H1 (cell line): ENCODE results near the gene KCNAB3. TPM values are rescaled to one million over a fixed set of nuclear protein-coding genes. Genes with fewer than 3 reads are reported as not detected.

Experiments used
- CTCF ChIA-PET: fragments of 300-600 bp; sonication (Branson Sonifier 250); formaldehyde crosslinking; loops from one replicate; lab custom pipeline; 2021; ENCODE audit not compliant: partially characterized antibody; lab: Charles Lee
- POLR2A ChIA-PET: fragments of 300-600 bp; sonication (Branson Sonifier 250); formaldehyde crosslinking; loops from one replicate; lab custom pipeline; 2021; ENCODE audit warnings: inconsistent platforms; ENCODE audit not compliant: partially characterized antibody; lab: Charles Lee
- DNase-seq, 2 experiments: peaks; one replicate each; pipeline versions ENCODE4 v3.0.0 to v3.0.0-alpha.2; 2010 to 2022; ENCODE audit warnings: low spot score in 2 of 2, low read depth in 1 of 2, mixed read lengths in 1 of 2
- FAIRE-seq: peaks from 2 replicates; lab custom pipeline; 2011; peaks lifted over from hg19 to GRCh38; lab: Jason Lieb, UNC
- H2AFZ ChIP-seq: 2 replicates; pipeline ENCODE4 v1.8.1; 2012; ENCODE audit warnings: low read length, inconsistent platforms
- H2AK5ac ChIP-seq: 2 replicates; pipeline ENCODE4 v1.6.1; 2013; ENCODE audit warnings: low read depth, low read length
- H2BK120ac ChIP-seq: replicated peaks from 2 replicates; pipeline ENCODE3; 2013; ENCODE audit warnings: low read depth, low read length, inconsistent platforms
- H2BK12ac ChIP-seq: 2 replicates; pipeline ENCODE4 v1.6.1; 2013; ENCODE audit warnings: low read depth, low read length
- H2BK15ac ChIP-seq: 2 replicates; pipeline ENCODE4 v1.6.1; 2013; ENCODE audit warnings: low read length
- H2BK20ac ChIP-seq: 2 replicates; pipeline ENCODE4 v1.6.1; 2013; ENCODE audit warnings: low read length
- H2BK5ac ChIP-seq: 2 replicates; pipeline ENCODE4 v1.6.1; 2013; ENCODE audit warnings: low read depth, low read length
- H3K14ac ChIP-seq: 2 replicates; pipeline ENCODE4 v1.6.1; 2013; ENCODE audit warnings: inconsistent platforms; ENCODE audit not compliant: insufficient read length
- H3K18ac ChIP-seq: 2 replicates; pipeline ENCODE4 v1.6.1; 2013; ENCODE audit warnings: low read length; ENCODE audit errors: extremely low read depth
- H3K23ac ChIP-seq: 2 replicates; pipeline ENCODE4 v1.6.1; 2013; ENCODE audit warnings: inconsistent platforms; ENCODE audit not compliant: insufficient read length
- H3K23me2 ChIP-seq: 2 replicates; pipeline ENCODE4 v1.6.1; 2013; ENCODE audit warnings: low read depth, low read length
- H3K27ac ChIP-seq: 2 replicates; pipeline ENCODE4 v1.6.1; 2011; ENCODE audit warnings: low read depth, low read length, inconsistent platforms
- H3K27me3 ChIP-seq, 4 experiments: replicated peaks in 1 of 4; 1 replicate in 1 of 4; 2 replicates in 3 of 4; pipeline versions ENCODE4 v1.6.1 to v1.8.1; 2011 to 2013; ENCODE audit warnings: low read length in 3 of 4, mild to moderate bottlenecking in 3 of 4, inconsistent platforms in 2 of 4, mixed read lengths in 2 of 4, moderate library complexity in 1 of 4; ENCODE audit not compliant: control insufficient read depth in 3 of 4, insufficient read depth in 3 of 4; ENCODE audit errors: extremely low read depth in 1 of 4
- H3K36me3 ChIP-seq, 4 experiments: 2 replicates each; pipeline versions ENCODE4 v1.6.1 to v1.8.1; 2011 to 2013; ENCODE audit warnings: mild to moderate bottlenecking in 4 of 4, low read length in 3 of 4, moderate library complexity in 2 of 4, control low read depth in 1 of 4, inconsistent platforms in 1 of 4; ENCODE audit not compliant: insufficient read depth in 4 of 4, control insufficient read depth in 2 of 4
- H3K4ac ChIP-seq: replicated peaks from 2 replicates; pipeline ENCODE3; 2013; ENCODE audit warnings: low read length, low read depth, mixed read lengths, inconsistent platforms; ENCODE audit not compliant: insufficient read length
- H3K4me1 ChIP-seq, 4 experiments: replicated peaks in 1 of 4; 1 replicate in 1 of 4; 2 replicates in 3 of 4; pipeline versions ENCODE4 v1.6.1 to v1.8.1; 2011 to 2013; ENCODE audit warnings: low read length in 3 of 4, inconsistent platforms in 2 of 4, mixed read lengths in 1 of 4; ENCODE audit not compliant: insufficient read depth in 4 of 4, control insufficient read depth in 3 of 4
- H3K4me2 ChIP-seq, 2 experiments: 2 replicates each; pipeline versions ENCODE4 v1.6.1 to v1.8.1; 2011 to 2013; ENCODE audit warnings: low read depth in 2 of 2, low read length in 2 of 2, control low read depth in 1 of 2, inconsistent platforms in 1 of 2, mild to moderate bottlenecking in 1 of 2; ENCODE audit not compliant: insufficient read depth in 1 of 2
- H3K4me3 ChIP-seq, 4 experiments: fragments of 200-600, 300-600 bp in 1 of 4; sonication (generic), shearing (Covaris generic), sonication (Bioruptor Twin) in 1 of 4; 2 replicates each; pipeline versions ENCODE4 v1.5.1 to v1.8.1; 2011 to 2016; ENCODE audit warnings: low read length in 4 of 4, low read depth in 3 of 4, control low read depth in 2 of 4, inconsistent platforms in 2 of 4, mild to moderate bottlenecking in 2 of 4, mixed read lengths in 1 of 4, moderate library complexity in 1 of 4; ENCODE audit not compliant: insufficient read depth in 2 of 4; ENCODE audit errors: extremely low read depth in 1 of 4
- H3K56ac ChIP-seq: replicated peaks from 2 replicates; pipeline ENCODE3; 2013; ENCODE audit warnings: low read depth, mild to moderate bottlenecking, mixed read lengths, low read length, inconsistent platforms; ENCODE audit not compliant: insufficient read length
- H3K79me1 ChIP-seq: 2 replicates; pipeline ENCODE4 v1.6.1; 2013; ENCODE audit warnings: low read depth, low read length, control low read depth
- H3K79me2 ChIP-seq, 2 experiments: 2 replicates each; pipeline versions ENCODE4 v1.6.1 to v1.8.1; 2012 to 2013; ENCODE audit warnings: low read length in 2 of 2, mild to moderate bottlenecking in 2 of 2, inconsistent platforms in 1 of 2; ENCODE audit not compliant: insufficient read depth in 2 of 2, control insufficient read depth in 1 of 2
- H3K9ac ChIP-seq, 4 experiments: replicated peaks in 1 of 4; 1 replicate in 1 of 4; 2 replicates in 3 of 4; pipeline versions ENCODE4 v1.6.1 to v1.8.1; 2011 to 2013; ENCODE audit warnings: low read depth in 3 of 4, low read length in 3 of 4, control low read depth in 2 of 4, mild to moderate bottlenecking in 2 of 4, moderate library complexity in 2 of 4, inconsistent platforms in 1 of 4; ENCODE audit errors: extremely low read depth in 1 of 4
- H3K9me3 ChIP-seq, 2 experiments: 2 replicates each; pipeline versions ENCODE4 v1.6.1 to v1.8.1; 2012 to 2013; ENCODE audit warnings: mild to moderate bottlenecking in 2 of 2, moderate library complexity in 2 of 2, control low read depth in 1 of 2, inconsistent platforms in 1 of 2, low read depth in 1 of 2, low read length in 1 of 2, mixed read lengths in 1 of 2; ENCODE audit not compliant: insufficient read depth in 2 of 2
- H4K20me1 ChIP-seq, 2 experiments: replicated peaks in 1 of 2; 2 replicates each; pipeline versions ENCODE3 to v1.8.1; 2011 to 2013; ENCODE audit warnings: inconsistent platforms in 2 of 2, low read length in 2 of 2, mild to moderate bottlenecking in 1 of 2; ENCODE audit not compliant: insufficient read depth in 2 of 2, control insufficient read depth in 1 of 2
- H4K5ac ChIP-seq: 2 replicates; pipeline ENCODE4 v1.6.1; 2013; ENCODE audit warnings: low read length, low read depth, mixed read lengths, inconsistent platforms; ENCODE audit not compliant: insufficient read length
- H4K8ac ChIP-seq: 2 replicates; pipeline ENCODE4 v1.8.0; 2013; ENCODE audit warnings: mild to moderate bottlenecking, moderate library complexity, low read length, inconsistent platforms; ENCODE audit not compliant: insufficient read depth; ENCODE audit errors: extremely low read depth
- H4K91ac ChIP-seq: replicated peaks from 2 replicates; pipeline ENCODE3; 2013; ENCODE audit warnings: low read length, mixed read lengths, inconsistent platforms; ENCODE audit not compliant: insufficient read length
- E2F6 ChIP-seq: IDR thresholded peaks from 2 replicates; pipeline ENCODE4 v1.6.1; 2012; ENCODE audit warnings: inconsistent platforms
- HDAC6 ChIP-seq: IDR thresholded peaks from one replicate; pipeline ENCODE4 v1.7.1; 2012; ENCODE audit warnings: low read depth, mild to moderate bottlenecking, inconsistent platforms, low read length, moderate library complexity
- JUN ChIP-seq: IDR thresholded peaks from 2 replicates; pipeline ENCODE4 v1.6.1; 2011; ENCODE audit warnings: low read depth, mild to moderate bottlenecking, improper control_type of control experiment, low read length
- POLR2AphosphoS5 ChIP-seq: IDR thresholded peaks from 2 replicates; pipeline ENCODE4 v1.6.1; 2011; ENCODE audit warnings: low read depth, low read length
- RAD21 ChIP-seq, 2 experiments: IDR thresholded peaks in 1 of 2; conservative IDR thresholded peaks in 1 of 2; 2 replicates each; pipeline ENCODE4 v1.6.1; 2011; ENCODE audit warnings: low read depth in 2 of 2, low read length in 2 of 2, improper control_type of control experiment in 1 of 2, inconsistent platforms in 1 of 2, mild to moderate bottlenecking in 1 of 2, moderate library complexity in 1 of 2
- SAP30 ChIP-seq: fragments of 300-600 bp; sonication (generic); IDR thresholded peaks from 2 replicates; pipeline ENCODE4 v1.7.1; 2012; ENCODE audit warnings: low read length, moderate library complexity, mild to moderate bottlenecking, inconsistent platforms; ENCODE audit not compliant: insufficient read depth, insufficient replicate concordance
- SIN3A ChIP-seq, 2 experiments: IDR thresholded peaks in 1 of 2; conservative IDR thresholded peaks in 1 of 2; 2 replicates each; pipeline ENCODE4 v1.6.1; 2011 to 2012; ENCODE audit warnings: low read length in 2 of 2, improper control_type of control experiment in 1 of 2, low read depth in 1 of 2, mild to moderate bottlenecking in 1 of 2
- SP1 ChIP-seq: IDR thresholded peaks from 2 replicates; pipeline ENCODE4 v1.6.1; 2011; ENCODE audit warnings: low read depth, low read length
- TAF1 ChIP-seq: IDR thresholded peaks from 2 replicates; pipeline ENCODE4 v1.6.1; 2011; ENCODE audit warnings: mild to moderate bottlenecking, low read depth, low read length
- USF2 ChIP-seq: IDR thresholded peaks from 2 replicates; pipeline ENCODE4 v1.6.1; 2011; ENCODE audit warnings: low read length, improper control_type of control experiment
- WGBS, 2 experiments: shearing (Covaris generic) in 1 of 2; methylation state at CpG; one replicate each; pipeline versions ENCODE4 v1.1.6 to v1.1.7; 2013 to 2015; ENCODE audit warnings: low lambda C conversion rate in 2 of 2, mixed read lengths in 2 of 2, inconsistent platforms in 1 of 2, low coverage in 1 of 2, missing lambda C conversion rate in 1 of 2; ENCODE audit not compliant: insufficient replicate concordance in 2 of 2, insufficient coverage in 1 of 2, insufficient read length in 1 of 2; ENCODE audit errors: extremely low coverage in 1 of 2, missing lambda C conversion rate in 1 of 2; 5-methylcytosine and 5-hydroxymethylcytosine counted together
- polyA plus RNA-seq, 7 experiments: library from polyadenylated mRNA; depleted of rRNA in 3 of 7; stranded (reverse) in 5 of 7; unstranded in 2 of 7; fragments of >200 nt in 5 of 7; fragments of 200-250 nt in 2 of 7; gene quantifications; 1 replicate in 5 of 7; 2 replicates in 1 of 7; 4 replicates in 1 of 7; pipeline versions ENCODE4 v1.2.1 to v1.2.3, GENCODE V29; 2011 to 2013; ENCODE audit warnings: missing spikeins in 2 of 7, mixed read lengths in 2 of 7
- total RNA-seq: library from RNA; stranded (reverse); fragmentation: NEBNext Ultra II Directional; extraction: Animal tissue kit (Norgen Biotek cat#: 25700); gene quantifications from 2 replicates; pipeline ENCODE4 v1.2.1, GENCODE V29; 2021
- TF ChIP-seq, protein P1 (sequence below): IDR thresholded peaks from 2 replicates; pipeline ENCODE4 v1.6.1; 2011; ENCODE audit warnings: low read depth, mild to moderate bottlenecking, low read length; ENCODE audit not compliant: insufficient read depth

The KCNAB3 gene
- total and polyA plus RNA-seq, 2 of the 8 experiments (the other 6 are each of a cell fraction or from before 2014, with no cell fraction given) = 1.7 to 2.4 TPM

GRCh38 chr17:7969433-7969832, 39.8 kb upstream of the KCNAB3 start:
- no peaks in the 10 kb centered on the region for H3K4me1 ChIP-seq
- no peak overlapping the region for H3K27ac ChIP-seq
- no peaks in the 10 kb centered on the region for H3K79me1 ChIP-seq
- no peak overlapping the region for H4K5ac ChIP-seq
- FAIRE-seq (no peak), DNase-seq (no peak)
- no peaks in the 10 kb centered on the region for H3K36me3 ChIP-seq
- no peak overlapping the region for H3K9ac ChIP-seq
- H3K56ac ChIP-seq = no peak overlapping the region
- no peak overlapping the region for H4K91ac ChIP-seq
- H3K4ac ChIP-seq = no peak overlapping the region
- H3K18ac ChIP-seq = no peak overlapping the region
- H3K4me2 ChIP-seq = no peak overlapping the region
- ChIA-PET CTCF (interaction anchor here (0.9 to 7.1 kb wide), 3 partner anchors 8 to 28 kb away, joined by 3 to 104 read pairs (median 4); no protein-coding TSS in a partner anchor), POLR2A (interaction anchor here (1.1 kb wide), 1 partner anchor 8 kb away, joined by 3 read pairs; no protein-coding TSS in a partner anchor)
- H3K9me3 ChIP-seq = peaks cover 0 to 4% of the 10 kb centered on the region in 2 experiments; a peak in 1 of 4 replicates
- no peaks in the 10 kb centered on the region for H4K20me1 ChIP-seq
- no peak overlapping the region for H2AFZ ChIP-seq
- H3K27me3 ChIP-seq = no peaks in the 10 kb centered on the region
- no peak overlapping the region for H2BK20ac ChIP-seq
- H3K79me2 ChIP-seq = no peaks in the 10 kb centered on the region
- H3K4me3 ChIP-seq = no peak overlapping the region
- no peak overlapping the region for H2AK5ac ChIP-seq
- H2BK15ac ChIP-seq = no peak overlapping the region
- no peak overlapping the region for H2BK5ac ChIP-seq
- no peak overlapping the region for H2BK12ac ChIP-seq
- no peaks in the 10 kb centered on the region for H3K23me2 ChIP-seq
- H4K8ac ChIP-seq = no peak overlapping the region
- WGBS, 2 experiments = 92% methylated on average over 6 of the region's 6 CpGs; no CpG with 5 or more reads in 1 of the 2 experiments
- H3K23ac ChIP-seq = no peak overlapping the region
- H2BK120ac ChIP-seq = no peak overlapping the region
- H3K14ac ChIP-seq = no peak overlapping the region
- TF ChIP-seq JUN = no peak
- TF ChIP-seq, protein P1, sequence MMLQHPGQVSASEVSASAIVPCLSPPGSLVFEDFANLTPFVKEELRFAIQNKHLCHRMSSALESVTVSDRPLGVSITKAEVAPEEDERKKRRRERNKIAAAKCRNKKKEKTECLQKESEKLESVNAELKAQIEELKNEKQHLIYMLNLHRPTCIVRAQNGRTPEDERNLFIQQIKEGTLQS = no peak
- TF ChIP-seq USF2 = no peak
- no peak for TF ChIP-seq E2F6
- TF ChIP-seq SAP30 = no peak
- TF ChIP-seq SP1 = no peak
- no peak for TF ChIP-seq POLR2AphosphoS5
- no peak for TF ChIP-seq HDAC6
- TF ChIP-seq TAF1 = no peak
- no peak for TF ChIP-seq RAD21 (IDR thresholded peaks at IDR 0.05 in 1 of 2, conservative IDR thresholded peaks at IDR 0.05 in 1 of 2; ENCODE audit: low read depth in 2 of 2, low read length in 2 of 2)
- TF ChIP-seq SIN3A (conservative IDR thresholded peaks at IDR 0.05 in 1 of 2, IDR thresholded peaks at IDR 0.05 in 1 of 2; ENCODE audit: low read depth in 1 of 2, low read length in 2 of 2) = no peak
